Gastrocnemius medialis (tissue), 4 donors: Measurements from ENCODE around the gene ITIH3. TPM values are rescaled to one million over a fixed set of nuclear protein-coding genes. Genes with fewer than 3 reads are reported as not detected.
A peak's percentile ranks its signal among the peaks of the same experiment; 100 is the strongest.

ENCODE experiments used
- ATAC-seq, 2 donors: fragments of 150-250 bp; one replicate each; pipeline ENCODE4 v1.9.1; 2016
- DNase-seq, 2 donors: peaks; one replicate each; pipeline ENCODE4 v3.0.0-alpha.2; 2019
- H3K27ac ChIP-seq, 4 donors: fragments of 200-600 bp; sonication (generic); 1 replicate in 1 of 4; 2 replicates in 3 of 4; pipeline ENCODE4 v1.5.1; 2016 to 2018; ENCODE audit warnings: mild to moderate bottlenecking in 2 of 4, moderate library complexity in 1 of 4
- H3K27me3 ChIP-seq, 3 donors: fragments of 200-600 bp; sonication (generic) in 2 of 3; 1 replicate in 1 of 3; 2 replicates in 2 of 3; pipeline versions ENCODE4 v1.5.1 to v1.6.0; 2016 to 2019; ENCODE audit warnings: mild to moderate bottlenecking in 1 of 3, moderate library complexity in 1 of 3
- H3K36me3 ChIP-seq, 2 donors: fragments of 200-600 bp; sonication (generic) in 1 of 2; one replicate each; pipeline ENCODE4 v1.5.1; 2017 to 2018
- H3K4me1 ChIP-seq, 2 donors: fragments of 200-600 bp; sonication (generic) in 1 of 2; one replicate each; pipeline ENCODE4 v1.5.1; 2016 to 2017; ENCODE audit warnings: mild to moderate bottlenecking in 2 of 2
- H3K4me3 ChIP-seq, 4 donors: fragments of 200-600 bp; sonication (generic) in 3 of 4; 1 replicate in 1 of 4; 2 replicates in 3 of 4; pipeline ENCODE4 v1.5.1; 2016 to 2019; ENCODE audit warnings: mild to moderate bottlenecking in 2 of 4
- H3K9me3 ChIP-seq, 3 donors: fragments of 200-600 bp; sonication (generic) in 2 of 3; 1 replicate in 1 of 3; 2 replicates in 2 of 3; pipeline ENCODE4 v1.5.1; 2016 to 2019
- POLR2A ChIP-seq, 2 donors: fragments of 450-650 bp; IDR thresholded peaks; one replicate each; pipeline ENCODE4 v1.6.1; 2017; ENCODE audit warnings: antibody characterized with exemption in 2 of 2, mild to moderate bottlenecking in 2 of 2, moderate library complexity in 2 of 2
- in situ Hi-C, 4 donors: fragments of 200-750 bp; cut with MboI; loops; one replicate each; pipeline versions ENCODE4 v1.15.0 to v1.8.0; 2017; ENCODE audit warnings: low sequenced_read_pairs in 4 of 4
- intact Hi-C: fragments of 100-400 bp; cut with DNase I; formaldehyde crosslinking; loops from one replicate; pipeline ENCODE4 v1.15.1; 2023; ENCODE audit warnings: low total_unique reads
- total RNA-seq, 4 donors: library from RNA; depleted of rRNA; stranded (reverse); fragments of >200 nt; gene quantifications; one replicate each; pipeline versions ENCODE4 v1.1.0 to v1.2.3, GENCODE V29; 2016
- TF ChIP-seq, protein P1 (sequence below), 5 experiments: fragments of 450-650 bp in 3 of 5; fragments of 200-600 bp in 2 of 5; sonication (generic) in 2 of 5; IDR thresholded peaks in 4 of 5; conservative IDR thresholded peaks in 1 of 5; 1 replicate in 4 of 5; 2 replicates in 1 of 5; pipeline ENCODE4 v1.5.1; 2016 to 2019; ENCODE audit warnings: antibody characterized with exemption in 5 of 5, mild to moderate bottlenecking in 3 of 5, moderate library complexity in 3 of 5

ITIH3 gene
- total RNA-seq, 4 donors from 2014 or later: 0.66 to 3.1 (median 1.5) TPM

DNA sequence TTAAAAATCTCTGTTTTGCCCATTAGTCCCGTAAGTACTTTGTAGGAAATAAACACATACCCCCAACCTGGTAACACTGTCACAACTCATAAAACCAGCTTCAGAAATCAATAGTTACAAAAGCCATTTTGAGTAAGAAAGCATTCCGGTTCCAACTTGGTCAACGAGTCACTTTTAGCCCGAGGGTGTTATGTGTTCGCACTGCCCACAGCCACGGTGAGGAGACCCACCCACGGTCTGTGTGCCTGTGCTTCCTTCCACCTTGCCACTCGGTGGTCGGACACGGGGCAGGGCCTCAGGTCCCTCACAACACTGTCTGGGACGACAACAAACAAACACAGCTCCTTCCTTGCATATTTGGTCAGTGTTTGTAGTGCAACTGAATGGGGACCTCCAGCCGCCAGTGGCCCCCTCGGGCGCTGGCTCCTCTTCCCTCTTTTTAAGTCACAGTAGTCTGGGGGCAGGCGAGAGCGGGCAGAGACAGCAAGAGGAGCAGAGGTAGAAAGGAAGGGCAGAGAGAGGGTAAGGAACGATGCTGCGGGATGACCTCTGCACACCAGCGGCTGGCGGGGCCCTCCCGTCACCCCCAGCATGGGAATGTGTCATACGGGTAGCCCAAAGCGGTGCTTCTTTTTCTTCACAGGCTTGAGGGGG lies 45.4 kb downstream of the ITIH3 start:
- DNase-seq (no peak), ATAC-seq (no peak)
- peaks cover 95 to 96% of the 10 kb centered on the region in 2 donors for H3K4me1 ChIP-seq
- H3K27me3 ChIP-seq: no peaks in the 10 kb centered on the region
- H3K9me3 ChIP-seq: no peaks in the 10 kb centered on the region
- no peaks in the 10 kb centered on the region for H3K36me3 ChIP-seq
- intact Hi-C loops (loop anchor here (5.0 to 10.0 kb wide), 3 partner anchors 385 to 897 kb away; partner anchors contain the start of genes NISCH, TNNC1 and TWF2), in situ Hi-C loops (no loop called here)
- H3K27ac ChIP-seq: peak overlapping the region; percentile 96 to 98 (median 97)
- no peak for TF ChIP-seq POLR2A (IDR thresholded peaks at IDR 0.05)
- TF ChIP-seq, protein P1, sequence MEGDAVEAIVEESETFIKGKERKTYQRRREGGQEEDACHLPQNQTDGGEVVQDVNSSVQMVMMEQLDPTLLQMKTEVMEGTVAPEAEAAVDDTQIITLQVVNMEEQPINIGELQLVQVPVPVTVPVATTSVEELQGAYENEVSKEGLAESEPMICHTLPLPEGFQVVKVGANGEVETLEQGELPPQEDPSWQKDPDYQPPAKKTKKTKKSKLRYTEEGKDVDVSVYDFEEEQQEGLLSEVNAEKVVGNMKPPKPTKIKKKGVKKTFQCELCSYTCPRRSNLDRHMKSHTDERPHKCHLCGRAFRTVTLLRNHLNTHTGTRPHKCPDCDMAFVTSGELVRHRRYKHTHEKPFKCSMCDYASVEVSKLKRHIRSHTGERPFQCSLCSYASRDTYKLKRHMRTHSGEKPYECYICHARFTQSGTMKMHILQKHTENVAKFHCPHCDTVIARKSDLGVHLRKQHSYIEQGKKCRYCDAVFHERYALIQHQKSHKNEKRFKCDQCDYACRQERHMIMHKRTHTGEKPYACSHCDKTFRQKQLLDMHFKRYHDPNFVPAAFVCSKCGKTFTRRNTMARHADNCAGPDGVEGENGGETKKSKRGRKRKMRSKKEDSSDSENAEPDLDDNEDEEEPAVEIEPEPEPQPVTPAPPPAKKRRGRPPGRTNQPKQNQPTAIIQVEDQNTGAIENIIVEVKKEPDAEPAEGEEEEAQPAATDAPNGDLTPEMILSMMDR (IDR thresholded peaks at IDR 0.05 in 4 of 5, conservative IDR thresholded peaks at IDR 0.05 in 1 of 5): no peak
- no peak overlapping the region for H3K4me3 ChIP-seq

GRCh38 chr3:52841211-52841980 lies 46.8 kb downstream of the ITIH3 start:
- no peaks in the 10 kb centered on the region for H3K36me3 ChIP-seq
- H3K27me3 ChIP-seq: no peaks in the 10 kb centered on the region
- TF ChIP-seq, protein P1 (IDR thresholded peaks at IDR 0.05 in 4 of 5, conservative IDR thresholded peaks at IDR 0.05 in 1 of 5): no peak
- TF ChIP-seq POLR2A (IDR thresholded peaks at IDR 0.05): peak; percentile 51 to 80
- no peaks in the 10 kb centered on the region for H3K9me3 ChIP-seq
- peak overlapping the region in 3 of 4 donors; percentile 29 to 51 (median 39) for H3K4me3 ChIP-seq
- intact Hi-C loops (loop anchor here (5.0 to 10.0 kb wide), 3 partner anchors 387 to 896 kb away; partner anchors contain the start of genes NISCH, TNNC1 and TWF2), in situ Hi-C loops (no loop called here)
- peak overlapping the region; percentile 96 to 98 (median 97) for H3K27ac ChIP-seq
- DNase-seq (peak; percentile 74 to 80), ATAC-seq (peak; percentile 47 to 67)
- peaks cover 93 to 96% of the 10 kb centered on the region in 2 donors for H3K4me1 ChIP-seq

- DNase-seq (peak in 1 of 2 donors; percentile 71), ATAC-seq (peak in 1 of 2 donors; percentile 25)
- H3K27ac ChIP-seq: peak overlapping the region; percentile 96 to 98 (median 97)
- intact Hi-C loops (loop anchor here (2.0 to 10.0 kb wide), 4 partner anchors 387 to 895 kb away; partner anchors contain the start of genes NISCH, TNNC1 and TWF2), in situ Hi-C loops (no loop called here)
- TF ChIP-seq POLR2A (IDR thresholded peaks at IDR 0.05): peak; percentile 7 to 39
- TF ChIP-seq, protein P1 (IDR thresholded peaks at IDR 0.05 in 4 of 5, conservative IDR thresholded peaks at IDR 0.05 in 1 of 5): no peak
- peak overlapping the region in 1 of 4 donors; percentile 51 for H3K4me3 ChIP-seq
- H3K4me1 ChIP-seq: peaks cover 93 to 96% of the 10 kb centered on the region in 2 donors
- no peaks in the 10 kb centered on the region for H3K36me3 ChIP-seq
- H3K9me3 ChIP-seq: no peaks in the 10 kb centered on the region
- no peaks in the 10 kb centered on the region for H3K27me3 ChIP-seq
Measured at GRCh38 chr3:52841981-52842340, 47.4 kb downstream of the ITIH3 start.

GRCh38 chr3:52842424-52842823 lies 47.8 kb downstream of the ITIH3 start:
- intact Hi-C loops: loop anchor here (2.0 to 10.0 kb wide), 4 partner anchors 388 to 895 kb away; partner anchors contain the start of genes NISCH, TNNC1 and TWF2
- H3K4me1 ChIP-seq: peaks cover 92 to 93% of the 10 kb centered on the region in 2 donors
- no peaks in the 10 kb centered on the region for H3K27me3 ChIP-seq
- H3K4me3 ChIP-seq: no peak overlapping the region
- peak overlapping the region; percentile 96 to 98 (median 97) for H3K27ac ChIP-seq
- H3K9me3 ChIP-seq: no peaks in the 10 kb centered on the region
- peak; percentile 18 to 19 for TF ChIP-seq POLR2A (IDR thresholded peaks at IDR 0.05)
- TF ChIP-seq, protein P1 (IDR thresholded peaks at IDR 0.05 in 4 of 5, conservative IDR thresholded peaks at IDR 0.05 in 1 of 5): no peak
- peak; percentile 7 to 9 for ATAC-seq
- peak in 1 of 2 donors; percentile 65 for DNase-seq
- H3K36me3 ChIP-seq: no peaks in the 10 kb centered on the region
- in situ Hi-C loops: no loop called here
